WI38 (cell line): ENCODE data around the gene DACT2.

Source experiments
- H3K4me3 ChIP-seq: 2 replicates; pipeline ENCODE4 v1.5.1; 2011; ENCODE audit warnings: low read depth, mild to moderate bottlenecking, control low read depth, low read length
- CTCF ChIP-seq: IDR thresholded peaks from 2 replicates; pipeline ENCODE4 v1.5.1; 2012; ENCODE audit warnings: low read depth, mild to moderate bottlenecking, control low read depth, low read length

DACT2 gene

GRCh38 chr6:168342636-168343035 is 23.1 kb upstream of the DACT2 start:
- H3K4me3 ChIP-seq: no peak overlapping the region
- no peak for TF ChIP-seq CTCF

GRCh38 chr6:168341280-168341900 is 21.8 kb upstream of the DACT2 start:
- no peak for TF ChIP-seq CTCF
- no peak overlapping the region for H3K4me3 ChIP-seq

GRCh38 chr6:168340819-168341218 is 21.2 kb upstream of the DACT2 start:
- no peak for TF ChIP-seq CTCF
- no peak overlapping the region for H3K4me3 ChIP-seq

- TF ChIP-seq CTCF: no peak
Observed at GRCh38 chr6:168338777-168339176, 19.2 kb upstream of the DACT2 start.

GRCh38 chr6:168336967-168337366 is 17.4 kb upstream of the DACT2 start:
- H3K4me3 ChIP-seq: no peak overlapping the region
- no peak for TF ChIP-seq CTCF

More at GRCh38 chr6:168338777-168339176, 19.2 kb upstream of the DACT2 start:
- H3K4me3 ChIP-seq: no peak overlapping the region

GRCh38 chr6:168333989-168334388 is 14.4 kb upstream of the DACT2 start:
- TF ChIP-seq CTCF: no peak
- no peak overlapping the region for H3K4me3 ChIP-seq

- no peak overlapping the region for H3K4me3 ChIP-seq
- no peak for TF ChIP-seq CTCF
Observed at GRCh38 chr6:168333491-168333890, 13.9 kb upstream of the DACT2 start.
